Lung (tissue), 12 donors: ENCODE results near the gene CLDN20. TPM values are rescaled to one million over a fixed set of nuclear protein-coding genes. Genes with fewer than 3 reads are reported as not detected.
A peak's percentile ranks its signal among the peaks of the same experiment; 100 is the strongest.

ENCODE experiments used
- ATAC-seq: fragments of 200-7000 bp; cut with Tn5 transposase; one replicate; pipeline ENCODE4 v1.9.1; 2020; ENCODE audit warnings: moderate number of reproducible peaks; ENCODE audit not compliant: insufficient read depth, low FRiP score
- DNase-seq, 3 donors: peaks; one replicate each; pipeline ENCODE4 v3.0.0-alpha.2; 2013 to 2017
- H3K27ac ChIP-seq, 2 donors: one replicate each; pipeline ENCODE4 v1.5.1; 2013; ENCODE audit warnings: mild to moderate bottlenecking in 2 of 2, moderate library complexity in 2 of 2, control low read depth in 1 of 2, inconsistent platforms in 1 of 2, low read depth in 1 of 2, low read length in 1 of 2
- H3K27me3 ChIP-seq, 3 donors: one replicate each; pipeline ENCODE4 v1.5.1; 2013; ENCODE audit warnings: low read length in 2 of 3; ENCODE audit not compliant: control insufficient read depth in 3 of 3, insufficient read depth in 3 of 3
- H3K36me3 ChIP-seq, 4 donors: one replicate each; pipeline ENCODE4 v1.5.1; 2013; ENCODE audit warnings: low read length in 4 of 4, mild to moderate bottlenecking in 1 of 4, moderate library complexity in 1 of 4; ENCODE audit not compliant: control insufficient read depth in 4 of 4, insufficient read depth in 4 of 4
- H3K4me1 ChIP-seq, 5 donors: one replicate each; pipeline ENCODE4 v1.5.1; 2013; ENCODE audit warnings: low read length in 5 of 5, mild to moderate bottlenecking in 2 of 5, moderate library complexity in 1 of 5; ENCODE audit not compliant: control insufficient read depth in 5 of 5, insufficient read depth in 5 of 5
- H3K4me3 ChIP-seq: one replicate; pipeline ENCODE4 v1.5.1; 2013; ENCODE audit warnings: mild to moderate bottlenecking, control low read depth, moderate library complexity
- H3K9ac ChIP-seq, 2 donors: one replicate each; pipeline ENCODE4 v1.5.1; 2013; ENCODE audit warnings: low read length in 2 of 2, control low read depth in 1 of 2; ENCODE audit not compliant: insufficient read depth in 1 of 2
- H3K9me3 ChIP-seq, 4 donors: one replicate each; pipeline ENCODE4 v1.5.1; 2013; ENCODE audit warnings: low read length in 3 of 4, mild to moderate bottlenecking in 1 of 4, moderate library complexity in 1 of 4; ENCODE audit not compliant: control insufficient read depth in 4 of 4, insufficient read depth in 3 of 4
- CTCF ChIP-seq: IDR thresholded peaks from 2 replicates; pipeline ENCODE4 v1.5.1; 2012; ENCODE audit warnings: mild to moderate bottlenecking; ENCODE audit errors: control extremely low read depth, extremely low read depth
- whole genome bisulfite sequencing, 2 donors: extraction: QIAGEN DNeasy Blood & Tissue Kit; methylation state at CpG; one replicate each; pipeline ENCODE4 v1.1.7; 2013; 5-methylcytosine and 5-hydroxymethylcytosine counted together
- polyA plus RNA-seq, 2 donors: library from polyadenylated mRNA; stranded (reverse); fragments of 200-250 nt; gene quantifications; one replicate each; pipeline ENCODE4 v1.2.1, GENCODE V29; 2013
- total RNA-seq, 2 donors: library from RNA; depleted of rRNA in 1 of 2; stranded (reverse); fragments of >200 nt in 1 of 2; gene quantifications; one replicate each; pipeline ENCODE4 v1.2.1, GENCODE V29; 2014 to 2021
- donor health status: control.
- donor health status: control.
- donor health status: Bipolar disorder and iron deficiency.
- donor health status: healthy.
- donor health status: DM: yes; HTN: yes; CAD: no.

Gene CLDN20
- total and polyA plus RNA-seq, 4 donors = not detected

GRCh38 chr6:155273431-155273830 lies 9.6 kb downstream of the CLDN20 start:
- no peak for TF ChIP-seq CTCF
- Histone ChIP-seq H3K9me3 (no peaks in the 10 kb centered on the region), H3K4me3 (no peak overlapping the region), H3K27ac (no peak overlapping the region), H3K27me3 (no peaks in the 10 kb centered on the region), H3K36me3 (peaks cover 0 to 8% (median 3%) of the 10 kb centered on the region in 4 donors), H3K4me1 (peaks cover 0 to 45% (median 12%) of the 10 kb centered on the region in 5 donors), H3K9ac (no peak overlapping the region)
- 53 to 62% methylated on average over 3 of the region's 3 CpGs for WGBS, 2 donors
- ATAC-seq (no peak), DNase-seq (peak; percentile 31 to 55 (median 41))

- H3K4me3 ChIP-seq = no peak overlapping the region
- 45 to 60% methylated on average over 2 of the region's 2 CpGs for WGBS, 2 donors
- DNase-seq (no peak), ATAC-seq (no peak)
- H3K9me3 ChIP-seq = no peaks in the 10 kb centered on the region
- H3K36me3 ChIP-seq = peaks cover 0 to 8% (median 3%) of the 10 kb centered on the region in 4 donors
- TF ChIP-seq CTCF = no peak
- peaks cover 0 to 45% (median 12%) of the 10 kb centered on the region in 5 donors for H3K4me1 ChIP-seq
- H3K27ac ChIP-seq = peak overlapping the region in 1 of 2 donors; percentile 21
- H3K9ac ChIP-seq = no peak overlapping the region
- H3K27me3 ChIP-seq = no peaks in the 10 kb centered on the region
Measured at GRCh38 chr6:155274106-155274505, 10.3 kb downstream of the CLDN20 start.

GRCh38 chr6:155274533-155274932 lies 10.7 kb downstream of the CLDN20 start:
- Histone ChIP-seq H3K27ac (peak overlapping the region in 1 of 2 donors; percentile 21), H3K36me3 (peaks cover 0 to 9% (median 4%) of the 10 kb centered on the region in 4 donors), H3K4me3 (no peak overlapping the region), H3K27me3 (no peaks in the 10 kb centered on the region), H3K9me3 (no peaks in the 10 kb centered on the region), H3K4me1 (peaks cover 0 to 45% (median 12%) of the 10 kb centered on the region in 5 donors), H3K9ac (no peak overlapping the region)
- ATAC-seq (no peak), DNase-seq (no peak)
- 61 to 81% methylated on average over 1 of the region's 1 CpG for WGBS, 2 donors
- TF ChIP-seq CTCF = no peak
